ENCODE results near the gene SHANK1. TPM values are rescaled to one million over a fixed set of nuclear protein-coding genes. Genes with fewer than 3 reads are reported as not detected.

Gene SHANK1
- total RNA-seq, 1 donor from 2014 or later, result 0.36 TPM

DNA sequence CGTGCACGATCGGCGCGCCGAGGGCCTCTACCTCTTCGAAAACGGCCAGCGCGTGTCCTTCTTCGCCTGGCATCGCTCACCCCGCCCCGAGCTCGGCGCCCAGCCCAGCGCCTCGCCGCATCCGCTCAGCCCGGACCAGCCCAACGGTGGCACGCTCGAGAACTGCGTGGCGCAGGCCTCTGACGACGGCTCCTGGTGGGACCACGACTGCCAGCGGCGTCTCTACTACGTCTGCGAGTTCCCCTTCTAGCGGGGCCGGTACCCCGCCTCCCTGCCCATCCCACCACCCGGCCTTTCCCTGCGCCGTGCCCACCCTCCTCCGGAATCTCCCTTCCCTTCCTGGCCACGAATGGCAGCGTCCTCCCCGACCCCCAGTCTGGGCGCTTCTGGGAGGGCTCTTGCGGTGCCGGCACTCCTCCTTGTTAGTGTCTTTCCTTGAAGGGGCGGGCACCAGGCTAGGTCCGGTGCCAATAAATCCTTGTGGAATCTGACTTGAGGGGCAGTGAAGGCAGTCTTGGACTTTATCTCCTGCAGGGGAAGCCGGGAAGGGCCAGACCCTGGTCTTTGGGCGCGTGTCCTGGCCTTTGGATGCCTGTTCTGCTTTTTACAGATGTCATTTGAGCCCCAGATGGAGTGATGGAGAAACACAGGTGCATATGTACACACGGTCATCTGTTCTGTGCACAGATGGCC is 5.8 kb upstream of the SHANK1 start:
- Mint-ChIP-seq H3K4me3 (ENCODE audit: low read depth) (peak overlapping the region; percentile 94), H3K27ac (peak overlapping the region; percentile 89), H3K4me1 (ENCODE audit: low read depth) (peaks cover 2% of the 10 kb centered on the region), H3K9me3 (ENCODE audit: low read depth) (no peaks in the 10 kb centered on the region), H3K27me3 (peaks cover 38% of the 10 kb centered on the region), H3K36me3 (ENCODE audit: insufficient read depth) (no peaks in the 10 kb centered on the region)
- DNase-seq (ENCODE audit: low spot score, unreplicated experiment), result no peak
- no peak for TF ChIP-seq CTCF (IDR thresholded peaks at IDR 0.05; ENCODE audit: unreplicated experiment)

- peak; percentile 94 for TF ChIP-seq CTCF (IDR thresholded peaks at IDR 0.05; ENCODE audit: unreplicated experiment)
- Mint-ChIP-seq H3K27me3 (peaks cover 42% of the 10 kb centered on the region), H3K4me1 (ENCODE audit: low read depth) (peaks cover 3% of the 10 kb centered on the region), H3K27ac (peak overlapping the region; percentile 89), H3K4me3 (ENCODE audit: low read depth) (peak overlapping the region; percentile 94), H3K36me3 (ENCODE audit: insufficient read depth) (no peaks in the 10 kb centered on the region), H3K9me3 (ENCODE audit: low read depth) (no peaks in the 10 kb centered on the region)
- peak; percentile 100 for DNase-seq (ENCODE audit: low spot score, unreplicated experiment)
Measured at GRCh38 chr19:50724522-50725217, 5.1 kb upstream of the SHANK1 start.

- H3K4me1 Mint-ChIP-seq (ENCODE audit: low read depth), result peaks cover 3% of the 10 kb centered on the region
- peak overlapping the region; percentile 94 for H3K4me3 Mint-ChIP-seq (ENCODE audit: low read depth)
- no peaks in the 10 kb centered on the region for H3K36me3 Mint-ChIP-seq (ENCODE audit: insufficient read depth)
- peaks cover 42% of the 10 kb centered on the region for H3K27me3 Mint-ChIP-seq
- no peak for TF ChIP-seq CTCF (IDR thresholded peaks at IDR 0.05; ENCODE audit: unreplicated experiment)
- peak overlapping the region; percentile 88 for H3K27ac Mint-ChIP-seq
- H3K9me3 Mint-ChIP-seq (ENCODE audit: low read depth), result no peaks in the 10 kb centered on the region
- no peak for DNase-seq (ENCODE audit: low spot score, unreplicated experiment)
Measured at GRCh38 chr19:50723735-50724521, 4.3 kb upstream of the SHANK1 start.

- TF ChIP-seq CTCF (IDR thresholded peaks at IDR 0.05; ENCODE audit: unreplicated experiment), result no peak
- peaks cover 3% of the 10 kb centered on the region for H3K4me1 Mint-ChIP-seq (ENCODE audit: low read depth)
- H3K4me3 Mint-ChIP-seq (ENCODE audit: low read depth), result peak within 1 kb of the TSS; percentile 94
- H3K36me3 Mint-ChIP-seq (ENCODE audit: insufficient read depth), result no peaks in the 10 kb centered on the region
- H3K27me3 Mint-ChIP-seq, result peaks cover 39% of the 10 kb centered on the region
- DNase-seq (ENCODE audit: low spot score, unreplicated experiment), result no peak
- H3K27ac Mint-ChIP-seq, result peak within 1 kb of the TSS; percentile 88
- no peaks in the 10 kb centered on the region for H3K9me3 Mint-ChIP-seq (ENCODE audit: low read depth)
Measured at GRCh38 chr19:50723069-50723468, 3.5 kb upstream of the SHANK1 start, which contains the start of gene CLEC11A. Gene CLEC11A, plus strand, starts transcription at chr19:50723364. Its CDS starts 162 bp downstream, at chr19:50723526.
